Measurements from ENCODE around the gene SPPL3.
A peak's percentile ranks its signal among the peaks of the same experiment; 100 is the strongest.

The SPPL3 gene

DNA sequence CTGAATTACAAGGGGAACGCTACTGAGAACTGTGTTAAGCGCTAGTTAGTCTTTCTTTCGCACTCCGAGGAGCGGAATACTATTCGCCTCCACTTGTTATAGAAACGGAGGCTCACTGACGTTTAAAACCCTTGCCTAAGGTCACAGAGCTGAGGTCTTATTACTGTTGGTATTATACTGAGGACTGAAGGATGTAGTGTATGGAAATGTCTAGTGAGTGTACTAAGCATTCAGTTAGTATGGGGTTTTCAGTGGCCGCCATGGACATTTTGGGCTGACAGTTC is 177.7 kb downstream of the SPPL3 start:
- no peaks in the 10 kb centered on the region for H3K27me3 ChIP-seq
- H3K27ac ChIP-seq, result no peak overlapping the region
- peaks cover 11 to 14% of the 10 kb centered on the region in 2 experiments for H3K4me1 ChIP-seq (ENCODE audit: control insufficient read depth in 1 of 2, insufficient read depth in 1 of 2, low read depth in 1 of 2, low read length in 1 of 2)
- TF ChIP-seq, protein P1, sequence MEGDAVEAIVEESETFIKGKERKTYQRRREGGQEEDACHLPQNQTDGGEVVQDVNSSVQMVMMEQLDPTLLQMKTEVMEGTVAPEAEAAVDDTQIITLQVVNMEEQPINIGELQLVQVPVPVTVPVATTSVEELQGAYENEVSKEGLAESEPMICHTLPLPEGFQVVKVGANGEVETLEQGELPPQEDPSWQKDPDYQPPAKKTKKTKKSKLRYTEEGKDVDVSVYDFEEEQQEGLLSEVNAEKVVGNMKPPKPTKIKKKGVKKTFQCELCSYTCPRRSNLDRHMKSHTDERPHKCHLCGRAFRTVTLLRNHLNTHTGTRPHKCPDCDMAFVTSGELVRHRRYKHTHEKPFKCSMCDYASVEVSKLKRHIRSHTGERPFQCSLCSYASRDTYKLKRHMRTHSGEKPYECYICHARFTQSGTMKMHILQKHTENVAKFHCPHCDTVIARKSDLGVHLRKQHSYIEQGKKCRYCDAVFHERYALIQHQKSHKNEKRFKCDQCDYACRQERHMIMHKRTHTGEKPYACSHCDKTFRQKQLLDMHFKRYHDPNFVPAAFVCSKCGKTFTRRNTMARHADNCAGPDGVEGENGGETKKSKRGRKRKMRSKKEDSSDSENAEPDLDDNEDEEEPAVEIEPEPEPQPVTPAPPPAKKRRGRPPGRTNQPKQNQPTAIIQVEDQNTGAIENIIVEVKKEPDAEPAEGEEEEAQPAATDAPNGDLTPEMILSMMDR (IDR thresholded peaks at IDR 0.05), result no peak
- H3K9me3 ChIP-seq, result no peaks in the 10 kb centered on the region
- H3K36me3 ChIP-seq, result peaks cover 38% of the 10 kb centered on the region
- H3K4me3 ChIP-seq (ENCODE audit: low read depth in 1 of 2, low read length in 1 of 2), result peak overlapping the region in 1 of 2 experiments; percentile 80

DNA sequence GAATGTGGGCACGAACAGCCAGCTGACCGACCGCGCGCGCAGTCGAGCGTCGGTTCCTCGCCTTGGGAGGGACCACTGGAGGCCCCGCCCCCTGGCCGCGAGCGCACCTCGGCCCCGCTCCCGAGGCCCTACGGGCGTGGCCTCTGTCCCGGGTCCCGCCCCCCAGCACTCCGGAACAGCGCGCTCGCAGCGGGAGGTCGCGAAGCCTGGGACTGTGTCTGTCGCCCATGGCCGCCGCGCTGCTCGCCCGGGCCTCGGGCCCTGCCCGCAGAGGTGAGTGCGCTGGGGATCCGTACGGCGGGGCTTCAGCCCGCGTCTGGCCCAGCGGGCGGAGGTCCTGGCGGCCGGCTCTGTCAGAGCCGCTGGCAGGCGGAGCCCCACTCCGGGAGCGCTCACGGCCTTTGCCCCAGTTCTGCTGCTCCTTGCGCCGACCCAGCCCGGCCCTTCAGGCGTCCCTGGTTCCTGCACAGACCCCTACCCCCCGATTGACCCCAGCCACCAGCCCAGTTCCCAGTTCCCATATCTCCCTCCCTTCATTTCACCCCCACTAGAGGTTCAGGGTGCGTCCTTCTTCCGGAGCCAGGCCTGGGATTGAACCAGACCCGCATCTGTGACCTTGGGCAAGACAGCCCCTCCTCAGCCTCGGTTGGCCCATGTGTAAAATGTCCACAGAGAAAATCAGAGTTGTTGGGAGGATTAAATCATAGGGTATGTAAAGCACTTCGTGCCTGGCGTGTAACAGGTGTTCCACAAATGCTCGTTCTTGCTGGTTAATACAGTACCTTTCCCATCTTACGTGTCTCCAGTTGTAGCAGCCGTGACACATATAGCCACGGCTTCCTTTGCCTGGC is 178.3 kb downstream of the SPPL3 start, which contains the start of gene ACADS:
ACADS (plus strand) TSS at position 168 of the 851 bp plus-strand sequence; CDS start at position 228, 60 bp downstream.
- Histone ChIP-seq H3K27me3 (no peaks in the 10 kb centered on the region), H3K9me3 (no peaks in the 10 kb centered on the region), H3K36me3 (peaks cover 41% of the 10 kb centered on the region), H3K27ac (peak within 1 kb of the TSS; percentile 51), H3K4me1 (ENCODE audit: control insufficient read depth in 1 of 2, insufficient read depth in 1 of 2, low read depth in 1 of 2, low read length in 1 of 2) (peaks cover 12 to 14% of the 10 kb centered on the region in 2 experiments), H3K4me3 (ENCODE audit: low read depth in 1 of 2, low read length in 1 of 2) (peak within 1 kb of the TSS; percentile 80)
- TF ChIP-seq, protein P1 (IDR thresholded peaks at IDR 0.05), result peak; percentile 20

DNA sequence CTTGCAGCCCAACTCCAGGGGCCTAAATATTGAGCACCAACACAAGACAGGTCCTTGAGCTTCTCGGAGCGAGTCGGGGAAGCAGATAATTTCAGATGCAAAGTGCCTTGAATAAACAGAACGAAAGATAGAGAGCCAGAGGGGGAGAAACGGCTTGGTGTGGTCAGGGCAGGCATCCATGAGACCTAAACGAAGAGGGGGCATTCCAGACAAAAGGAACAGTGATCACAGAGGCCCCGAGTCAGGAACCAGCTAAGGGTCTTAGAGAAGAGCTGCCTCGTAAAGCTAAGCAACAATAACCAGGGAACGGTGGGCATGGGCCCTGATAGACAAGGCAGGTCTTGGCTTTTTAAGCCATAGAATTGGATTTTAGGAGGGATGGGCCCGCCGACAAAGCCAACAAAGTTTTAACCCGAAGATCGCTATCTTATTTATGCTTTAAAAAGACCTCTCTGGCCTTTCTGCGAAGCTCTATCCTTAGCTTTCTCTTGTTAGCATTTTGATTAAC is 179.0 kb downstream of the SPPL3 start:
- Histone ChIP-seq H3K27ac (peak overlapping the region; percentile 51), H3K4me3 (ENCODE audit: low read depth in 1 of 2, low read length in 1 of 2) (peak overlapping the region; percentile 80)

DNA sequence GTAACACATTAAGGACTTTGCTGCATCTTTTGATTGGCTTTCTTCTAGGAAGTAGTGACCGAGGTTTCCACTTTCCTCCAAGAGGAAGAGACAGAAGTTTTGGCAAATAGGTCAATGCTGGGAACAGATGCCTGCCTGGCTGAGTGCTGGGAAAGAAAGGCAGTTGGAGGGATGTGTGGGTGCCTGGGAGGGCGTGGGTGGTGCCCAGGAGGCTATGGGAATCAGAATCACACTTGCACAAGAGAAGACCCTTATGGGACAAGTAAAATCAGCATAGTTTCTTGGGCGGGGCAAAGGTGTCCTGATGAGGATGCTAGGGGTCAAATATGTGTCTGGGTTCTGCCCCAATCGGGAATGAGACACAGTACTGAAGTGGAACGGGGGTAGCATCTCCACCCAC is 179.4 kb downstream of the SPPL3 start:
- H3K4me1 ChIP-seq (ENCODE audit: control insufficient read depth in 1 of 2, insufficient read depth in 1 of 2, low read depth in 1 of 2, low read length in 1 of 2), result peaks cover 24% of the 10 kb centered on the region in 2 experiments
- peaks cover 36% of the 10 kb centered on the region for H3K36me3 ChIP-seq
- TF ChIP-seq, protein P1 (IDR thresholded peaks at IDR 0.05), result no peak
- H3K4me3 ChIP-seq (ENCODE audit: low read depth in 1 of 2, low read length in 1 of 2), result no peak overlapping the region
- H3K27me3 ChIP-seq, result no peaks in the 10 kb centered on the region
- no peaks in the 10 kb centered on the region for H3K9me3 ChIP-seq
- no peak overlapping the region for H3K27ac ChIP-seq

More for the DNA sequence above, 179.0 kb downstream of the SPPL3 start:
- TF ChIP-seq, protein P1 (IDR thresholded peaks at IDR 0.05), result no peak
- H3K27me3 ChIP-seq, result no peaks in the 10 kb centered on the region
- peaks cover 19% of the 10 kb centered on the region in 2 experiments for H3K4me1 ChIP-seq (ENCODE audit: control insufficient read depth in 1 of 2, insufficient read depth in 1 of 2, low read depth in 1 of 2, low read length in 1 of 2)
- no peaks in the 10 kb centered on the region for H3K9me3 ChIP-seq
- H3K36me3 ChIP-seq, result peaks cover 36% of the 10 kb centered on the region

DNA sequence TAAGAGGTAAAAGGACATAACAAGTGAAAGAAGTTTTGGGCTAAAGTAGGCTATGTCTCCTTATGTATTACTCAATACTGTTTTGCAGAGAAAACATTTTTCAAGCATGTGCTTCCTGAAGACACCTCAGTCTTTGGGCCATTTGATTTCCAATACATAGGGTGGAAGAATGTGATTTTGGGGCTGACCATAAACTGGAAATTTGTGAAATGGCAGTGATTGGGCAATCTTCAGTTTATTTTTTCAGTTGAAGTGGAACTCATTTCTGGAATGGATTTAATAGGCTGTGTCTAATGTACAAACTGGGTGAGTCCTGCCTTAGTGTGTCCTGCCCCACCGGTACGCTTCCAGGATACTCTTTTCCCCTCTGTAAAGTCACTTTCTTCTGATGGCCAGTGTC is 181.4 kb downstream of the SPPL3 start:
- Histone ChIP-seq H3K36me3 (peaks cover 47% of the 10 kb centered on the region), H3K27me3 (no peaks in the 10 kb centered on the region), H3K27ac (no peak overlapping the region), H3K4me1 (ENCODE audit: control insufficient read depth in 1 of 2, insufficient read depth in 1 of 2, low read depth in 1 of 2, low read length in 1 of 2) (peaks cover 27 to 30% of the 10 kb centered on the region in 2 experiments), H3K4me3 (ENCODE audit: low read depth in 1 of 2, low read length in 1 of 2) (no peak overlapping the region), H3K9me3 (no peaks in the 10 kb centered on the region)
- TF ChIP-seq, protein P1 (IDR thresholded peaks at IDR 0.05), result no peak

Data from neutrophil (primary cell).